Suprapubic skin (tissue), 4 donors: ENCODE results near the gene SESN2. TPM values are rescaled to one million over a fixed set of nuclear protein-coding genes. Genes with fewer than 3 reads are reported as not detected.

Experiments
- DNase-seq, 2 donors: peaks; one replicate each; pipeline ENCODE4 v3.0.0-alpha.2; 2019; ENCODE audit warnings: low spot score in 2 of 2
- H3K27ac ChIP-seq: fragments of 200-600 bp; sonication (generic); one replicate; pipeline ENCODE4 v1.5.1; 2019
- H3K27me3 ChIP-seq: fragments of 200-600 bp; sonication (generic); one replicate; pipeline ENCODE4 v1.5.1; 2019
- H3K36me3 ChIP-seq: fragments of 200-600 bp; sonication (generic); one replicate; pipeline ENCODE4 v1.5.1; 2019
- H3K4me1 ChIP-seq: fragments of 200-600 bp; sonication (generic); one replicate; pipeline ENCODE4 v1.5.1; 2019
- H3K4me3 ChIP-seq: fragments of 200-600 bp; sonication (generic); one replicate; pipeline ENCODE4 v1.5.1; 2019; ENCODE audit warnings: mild to moderate bottlenecking
- H3K9me3 ChIP-seq: fragments of 200-600 bp; sonication (generic); one replicate; pipeline ENCODE4 v1.5.1; 2019
- CTCF ChIP-seq, 2 donors: fragments of 200-600 bp in 1 of 2; fragments of 450-650 bp in 1 of 2; sonication (generic) in 1 of 2; IDR thresholded peaks; one replicate each; pipeline ENCODE4 v1.5.1; 2016 to 2019; ENCODE audit warnings: antibody characterized with exemption in 2 of 2, mild to moderate bottlenecking in 1 of 2, moderate library complexity in 1 of 2
- EP300 ChIP-seq: sonication (generic); formaldehyde crosslinking; IDR thresholded peaks from one replicate; pipeline ENCODE4 v1.6.1; 2017; ENCODE audit warnings: antibody characterized with exemption
- POLR2A ChIP-seq, 2 donors: fragments of 450-650 bp; IDR thresholded peaks; one replicate each; pipeline ENCODE4 v1.6.1; 2017; ENCODE audit warnings: antibody characterized with exemption in 2 of 2, mild to moderate bottlenecking in 2 of 2, moderate library complexity in 2 of 2
- POLR2AphosphoS5 ChIP-seq, 3 donors: sonication (generic); formaldehyde crosslinking; IDR thresholded peaks; one replicate each; pipeline ENCODE4 v1.6.1; 2017; ENCODE audit warnings: antibody characterized with exemption in 3 of 3
- WGBS: methylation state at CpG from one replicate; pipeline ENCODE4 v1.1.5; 2018; 5-methylcytosine and 5-hydroxymethylcytosine counted together
- total RNA-seq, 4 donors: library from RNA; depleted of rRNA; stranded (reverse); fragments of >200 nt; gene quantifications; one replicate each; pipeline ENCODE4 v1.1.0, GENCODE V29; 2016

The SESN2 gene
- total RNA-seq, 4 donors from 2014 or later: 7.4 to 12.1 (median 7.5) TPM

GRCh38 chr1:28246427-28246832 lies 12.9 kb upstream of the SESN2 start:
- no peaks in the 10 kb centered on the region for H3K36me3 ChIP-seq
- TF ChIP-seq POLR2AphosphoS5 (IDR thresholded peaks at IDR 0.05) (no peak), EP300 (no peak), POLR2A (IDR thresholded peaks at IDR 0.05) (no peak), CTCF (IDR thresholded peaks at IDR 0.05) (no peak)
- H3K4me1 ChIP-seq: peaks cover 71% of the 10 kb centered on the region
- H3K9me3 ChIP-seq: no peaks in the 10 kb centered on the region
- DNase-seq: no peak
- H3K27ac ChIP-seq: peak overlapping the region; percentile 86
- H3K27me3 ChIP-seq: no peaks in the 10 kb centered on the region
- peak overlapping the region; percentile 66 for H3K4me3 ChIP-seq
- 33% methylated on average over 11 of the region's 11 CpGs for WGBS

GRCh38 chr1:28247612-28248272 lies 11.6 kb upstream of the SESN2 start:
- Histone ChIP-seq H3K4me1 (peaks cover 70% of the 10 kb centered on the region), H3K27me3 (no peaks in the 10 kb centered on the region), H3K36me3 (no peaks in the 10 kb centered on the region), H3K4me3 (peak overlapping the region; percentile 66), H3K9me3 (no peaks in the 10 kb centered on the region), H3K27ac (peak overlapping the region; percentile 86)
- DNase-seq: no peak
- TF ChIP-seq POLR2AphosphoS5 (IDR thresholded peaks at IDR 0.05): no peak
- TF ChIP-seq EP300: no peak
- no peak for TF ChIP-seq POLR2A (IDR thresholded peaks at IDR 0.05)
- no peak for TF ChIP-seq CTCF (IDR thresholded peaks at IDR 0.05)
- 53% methylated on average over 11 of the region's 11 CpGs for WGBS

DNA sequence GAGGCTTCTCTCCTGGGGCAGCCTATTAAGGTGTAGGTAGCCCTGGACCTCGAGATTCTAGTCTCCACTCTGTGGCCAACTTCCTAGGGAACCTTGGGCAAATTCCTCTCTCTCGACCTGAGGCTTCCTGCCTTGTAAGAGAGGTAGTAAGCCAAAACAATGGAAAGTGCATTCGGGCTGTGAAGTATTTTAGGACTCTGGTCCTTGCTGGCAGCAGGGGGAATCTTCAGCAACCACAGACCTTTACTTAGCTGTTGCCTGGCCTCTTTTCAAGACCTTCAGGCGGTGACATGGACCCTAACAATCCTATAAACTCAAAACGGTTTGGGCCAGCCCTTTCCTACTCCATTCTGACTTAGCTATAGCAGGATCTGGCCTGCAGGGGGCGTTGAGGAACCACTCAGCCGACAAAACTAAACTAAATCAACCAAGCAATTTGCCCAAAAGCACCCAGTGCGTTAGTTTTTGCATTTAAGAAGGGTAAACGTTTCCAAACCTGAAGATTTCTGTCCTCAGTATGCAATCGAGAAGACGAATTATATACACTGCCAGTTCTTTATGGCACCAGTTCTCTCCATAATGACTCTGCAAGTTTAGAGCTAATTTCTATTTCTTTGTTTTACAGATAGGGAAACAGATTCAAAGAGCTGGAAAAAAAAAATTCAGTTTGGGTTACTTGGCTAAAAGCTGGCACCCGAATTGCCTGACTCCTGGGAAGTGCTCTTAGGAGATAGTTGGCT lies 10.9 kb upstream of the SESN2 start:
- 3% methylated on average over 12 of the region's 12 CpGs for WGBS
- H3K36me3 ChIP-seq: no peaks in the 10 kb centered on the region
- peak overlapping the region; percentile 86 for H3K27ac ChIP-seq
- no peaks in the 10 kb centered on the region for H3K9me3 ChIP-seq
- DNase-seq: peak; percentile 86 to 91
- H3K4me3 ChIP-seq: peak overlapping the region; percentile 23
- H3K4me1 ChIP-seq: peaks cover 63% of the 10 kb centered on the region
- TF ChIP-seq CTCF (IDR thresholded peaks at IDR 0.05) (peak; percentile 77 to 88), POLR2A (IDR thresholded peaks at IDR 0.05) (no peak), POLR2AphosphoS5 (IDR thresholded peaks at IDR 0.05) (no peak), EP300 (no peak)
- no peaks in the 10 kb centered on the region for H3K27me3 ChIP-seq

DNA sequence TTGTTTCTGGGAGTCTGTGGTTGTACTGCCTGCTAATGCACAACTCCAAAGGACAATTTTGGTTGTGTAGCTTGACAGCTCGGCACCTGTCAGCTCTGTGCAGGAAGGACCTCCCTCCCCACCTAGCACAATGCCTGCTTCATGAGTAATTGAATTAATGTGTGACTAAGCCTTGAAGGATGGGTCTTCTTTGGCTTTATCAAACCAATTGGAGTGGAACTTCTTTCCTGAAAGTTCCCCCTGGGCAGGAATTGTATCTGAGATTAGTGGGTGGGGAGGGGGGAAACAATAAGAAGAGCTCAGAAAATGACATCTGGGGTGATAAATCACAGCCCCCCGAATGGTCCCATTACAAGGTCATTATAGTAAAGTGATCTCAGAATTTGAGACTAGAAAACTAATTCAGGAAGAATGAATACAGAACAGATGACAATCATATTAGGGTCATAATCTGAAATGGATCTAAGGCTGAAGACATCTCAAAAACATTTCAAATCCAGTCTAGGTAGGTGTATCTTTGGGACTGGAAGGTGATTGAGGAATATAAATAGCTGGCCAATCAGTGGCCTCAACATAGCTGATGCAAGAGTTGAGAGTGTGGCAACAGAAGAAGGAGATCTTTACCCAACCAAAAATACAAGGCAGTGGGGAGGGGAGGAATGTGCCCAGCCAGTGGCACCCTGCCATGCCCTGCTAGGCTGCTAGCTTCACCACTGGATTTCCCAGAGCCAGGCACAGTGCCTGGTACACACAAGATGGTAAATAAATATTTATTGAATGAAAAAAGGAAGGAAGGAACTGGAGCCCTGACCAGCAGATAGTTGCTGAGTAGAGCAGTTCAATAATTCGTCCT lies 10.1 kb upstream of the SESN2 start:
- H3K4me3 ChIP-seq: peak overlapping the region; percentile 23
- TF ChIP-seq POLR2AphosphoS5 (IDR thresholded peaks at IDR 0.05) (peak in 1 of 3 donors; percentile 63), CTCF (IDR thresholded peaks at IDR 0.05) (no peak), EP300 (no peak), POLR2A (IDR thresholded peaks at IDR 0.05) (no peak)
- H3K36me3 ChIP-seq: no peaks in the 10 kb centered on the region
- no peaks in the 10 kb centered on the region for H3K27me3 ChIP-seq
- no peak for DNase-seq
- no peaks in the 10 kb centered on the region for H3K9me3 ChIP-seq
- peaks cover 60% of the 10 kb centered on the region for H3K4me1 ChIP-seq
- 26% methylated on average over 3 of the region's 3 CpGs for WGBS
- H3K27ac ChIP-seq: peak overlapping the region; percentile 86
